MV-4-11 (cell line): ENCODE data around the gene ACSS1.
A peak's percentile ranks its signal among the peaks of the same experiment; 100 is the strongest.

Experiments used
- DNase-seq: peaks from one replicate; lab custom pipeline; 2025; lab: John Stamatoyannopoulos, UW

Gene ACSS1

DNA sequence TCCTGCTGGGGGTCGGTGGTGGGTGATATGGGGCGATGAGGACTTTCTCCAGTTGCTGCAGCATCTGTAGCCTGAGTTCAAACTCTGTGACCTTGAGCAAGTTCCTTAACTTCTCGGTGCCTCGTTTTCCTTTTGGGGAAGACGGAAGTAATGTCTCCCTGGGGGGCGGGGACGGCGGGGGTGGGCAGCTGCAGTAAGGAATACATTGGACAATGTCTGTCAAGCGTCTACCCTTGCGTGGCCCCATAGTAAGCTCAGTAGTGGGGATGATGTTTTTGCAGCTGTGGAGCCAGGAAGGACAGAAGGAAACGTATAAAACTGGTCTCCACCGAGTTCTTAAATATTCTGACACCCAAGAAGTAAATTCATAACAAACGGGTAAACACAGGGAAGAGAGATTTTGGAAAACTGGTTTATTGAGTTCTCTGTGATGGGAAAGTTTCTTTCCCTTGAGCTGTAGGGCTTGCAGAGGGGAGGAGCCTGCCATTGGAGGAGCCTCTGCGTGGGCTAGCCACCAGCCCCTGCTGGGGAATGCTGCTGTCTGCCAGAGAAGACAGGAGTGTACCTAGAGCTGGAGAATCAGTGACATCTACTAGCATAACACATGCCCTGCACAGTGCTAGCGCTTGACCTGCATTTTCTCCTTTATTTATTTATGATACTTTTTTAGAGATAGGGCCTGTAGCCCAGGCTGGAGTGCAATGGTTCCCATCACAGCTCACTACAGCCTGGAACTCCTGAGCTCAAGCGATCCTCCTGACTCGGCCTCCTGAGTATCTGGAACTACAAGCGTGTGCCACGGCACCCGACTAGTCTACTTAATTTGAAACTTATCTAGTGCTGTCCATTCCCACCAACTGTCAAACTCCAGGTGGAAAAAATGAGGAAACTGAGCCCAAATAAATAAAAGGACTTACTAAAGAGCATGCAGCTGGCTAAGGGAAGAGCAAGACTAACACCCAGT lies 1.2 kb upstream of the ACSS1 start:
- DNase-seq: no peak

DNA sequence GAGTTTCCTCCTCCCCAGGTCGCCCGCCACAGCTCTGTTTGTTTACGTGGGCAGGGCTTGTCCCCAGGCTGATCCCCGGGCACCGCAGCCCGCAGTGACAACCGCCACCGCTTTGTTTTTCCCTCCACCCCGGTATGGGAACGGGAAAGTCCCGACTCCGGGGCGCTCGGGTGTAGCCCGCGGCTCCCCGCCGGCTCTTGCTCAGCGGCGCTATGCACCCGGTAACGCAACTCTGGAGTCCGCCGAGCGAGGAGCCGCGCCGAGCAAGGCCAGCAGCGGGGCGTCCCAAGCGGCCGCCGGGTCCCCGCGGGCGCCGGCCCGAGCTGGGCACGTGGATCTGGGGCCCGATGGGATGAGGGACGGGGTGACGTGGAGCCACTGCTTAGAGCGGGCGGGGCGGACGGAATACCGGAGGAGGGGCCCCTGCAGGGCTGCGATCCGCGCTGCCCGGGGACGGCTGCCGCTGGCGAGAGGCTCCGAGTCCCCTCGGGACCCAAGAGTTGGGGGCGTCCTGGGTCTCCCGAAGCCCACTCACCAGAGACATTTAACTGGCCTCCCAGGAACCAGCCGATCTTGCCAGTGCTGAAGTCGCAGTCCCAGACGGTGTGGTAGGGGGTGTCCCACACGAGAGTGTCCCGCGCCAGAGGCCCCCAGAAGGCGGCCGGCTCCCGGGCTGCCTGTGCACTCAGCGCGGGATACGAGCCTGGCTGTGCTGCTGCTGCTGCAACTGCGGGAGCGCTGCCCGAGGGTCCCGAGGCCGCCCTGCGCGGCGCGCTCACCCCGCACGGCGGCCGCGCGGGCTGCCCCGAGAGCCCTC lies 497 bp downstream of the ACSS1 start:
- DNase-seq: peak; percentile 49

DNA sequence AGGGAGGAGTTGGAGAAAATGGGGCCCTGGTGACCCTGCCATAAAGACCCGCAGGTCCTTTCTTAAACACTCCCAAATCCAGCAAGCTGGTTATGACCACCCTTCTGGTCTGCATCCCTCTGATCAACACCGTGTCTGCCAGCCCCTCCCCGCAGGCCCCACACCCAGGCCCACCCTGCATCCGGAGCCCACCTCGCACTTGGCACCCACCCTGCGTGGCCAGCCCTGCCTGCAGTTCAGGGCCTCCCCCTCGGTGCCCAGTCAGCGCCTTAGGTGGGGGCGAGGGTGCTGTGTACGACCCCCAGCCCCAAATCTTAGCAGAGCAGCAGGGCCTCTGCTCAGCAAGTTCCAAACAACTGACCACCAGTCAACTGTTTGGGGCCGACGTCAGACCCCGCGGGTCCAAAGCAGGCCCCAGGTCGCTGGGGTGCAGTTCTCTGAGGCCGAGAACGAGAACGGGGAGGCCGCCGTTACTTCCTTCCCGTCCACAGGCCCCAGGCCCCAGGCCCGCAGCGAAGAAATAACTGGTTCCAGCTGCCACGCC lies 1.2 kb downstream of the ACSS1 start:
- no peak for DNase-seq

- no peak for DNase-seq
Measured at GRCh38 chr20:25055711-25056495, 2.0 kb downstream of the ACSS1 start.

GRCh38 chr20:25054995-25055629 lies 2.8 kb downstream of the ACSS1 start:
- no peak for DNase-seq

DNA sequence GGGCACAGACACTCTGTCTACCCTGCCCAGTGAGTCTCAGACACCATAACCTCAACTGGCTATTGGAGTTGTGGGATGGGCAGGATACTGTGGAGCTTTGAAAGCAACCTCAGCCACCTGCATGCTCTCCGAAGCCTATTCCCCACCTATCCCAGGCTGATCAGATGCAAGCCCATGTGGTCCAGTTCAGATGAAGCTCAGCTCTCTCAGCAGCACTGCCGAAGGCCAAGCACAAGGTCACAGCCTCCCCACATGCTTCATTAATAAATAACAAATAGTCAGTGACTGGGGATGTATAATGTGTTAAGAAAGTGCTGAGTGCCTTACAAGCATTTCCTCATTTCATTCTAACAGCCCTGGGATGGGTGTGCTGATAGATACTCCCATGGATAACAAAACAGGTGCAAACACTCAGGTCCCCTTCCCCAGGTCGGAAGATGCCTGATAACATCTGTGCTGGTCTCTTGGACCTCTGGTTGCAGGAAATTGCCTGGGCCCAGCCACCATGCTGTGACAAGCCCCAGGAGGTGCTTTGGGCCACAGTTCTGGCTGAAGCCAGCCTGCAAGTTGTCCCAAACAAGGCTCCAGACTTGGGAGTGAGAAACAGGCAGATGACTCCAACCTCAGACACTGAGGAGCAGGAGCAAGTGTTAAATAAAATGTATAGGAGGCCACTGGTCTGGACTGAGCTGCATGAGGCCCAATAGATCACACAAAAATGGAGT lies 3.7 kb downstream of the ACSS1 start:
- no peak for DNase-seq

DNA sequence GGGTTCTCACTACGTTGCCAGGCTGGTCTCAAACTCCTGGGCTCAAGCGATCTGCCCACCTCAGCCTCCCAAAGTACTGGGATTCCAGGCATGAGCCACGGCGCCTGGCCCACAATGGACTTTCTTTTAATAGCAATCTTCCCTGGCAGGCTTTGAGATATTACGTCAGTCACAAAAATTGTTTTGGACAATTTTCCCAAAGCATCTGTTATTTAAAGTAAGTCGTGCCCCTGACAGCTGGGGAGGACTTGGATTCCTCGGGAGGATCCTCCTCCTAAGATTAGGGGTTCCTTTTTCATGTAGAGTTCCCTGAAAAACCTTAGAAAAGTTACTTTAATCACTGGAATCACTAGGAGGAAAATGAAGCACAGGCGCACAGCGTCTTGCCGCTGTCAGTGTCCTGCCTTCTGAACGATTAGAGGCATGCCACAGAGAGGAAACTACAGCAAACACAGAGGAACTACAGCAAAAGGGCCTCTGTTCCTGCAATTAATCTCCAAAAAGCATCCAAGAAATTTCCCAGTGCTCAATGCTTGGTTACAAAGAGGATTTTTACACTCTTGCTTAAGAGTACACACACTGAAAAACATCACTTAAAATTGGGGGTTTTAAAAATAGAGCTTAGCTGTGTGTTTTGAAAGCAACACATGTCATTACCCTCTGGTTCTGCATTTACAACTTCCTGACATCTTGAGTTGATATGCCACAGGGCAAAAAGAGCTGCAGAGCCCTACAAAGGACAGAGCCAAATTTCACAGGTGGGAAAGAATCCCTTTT lies 4.5 kb downstream of the ACSS1 start:
- DNase-seq: peak; percentile 34

DNA sequence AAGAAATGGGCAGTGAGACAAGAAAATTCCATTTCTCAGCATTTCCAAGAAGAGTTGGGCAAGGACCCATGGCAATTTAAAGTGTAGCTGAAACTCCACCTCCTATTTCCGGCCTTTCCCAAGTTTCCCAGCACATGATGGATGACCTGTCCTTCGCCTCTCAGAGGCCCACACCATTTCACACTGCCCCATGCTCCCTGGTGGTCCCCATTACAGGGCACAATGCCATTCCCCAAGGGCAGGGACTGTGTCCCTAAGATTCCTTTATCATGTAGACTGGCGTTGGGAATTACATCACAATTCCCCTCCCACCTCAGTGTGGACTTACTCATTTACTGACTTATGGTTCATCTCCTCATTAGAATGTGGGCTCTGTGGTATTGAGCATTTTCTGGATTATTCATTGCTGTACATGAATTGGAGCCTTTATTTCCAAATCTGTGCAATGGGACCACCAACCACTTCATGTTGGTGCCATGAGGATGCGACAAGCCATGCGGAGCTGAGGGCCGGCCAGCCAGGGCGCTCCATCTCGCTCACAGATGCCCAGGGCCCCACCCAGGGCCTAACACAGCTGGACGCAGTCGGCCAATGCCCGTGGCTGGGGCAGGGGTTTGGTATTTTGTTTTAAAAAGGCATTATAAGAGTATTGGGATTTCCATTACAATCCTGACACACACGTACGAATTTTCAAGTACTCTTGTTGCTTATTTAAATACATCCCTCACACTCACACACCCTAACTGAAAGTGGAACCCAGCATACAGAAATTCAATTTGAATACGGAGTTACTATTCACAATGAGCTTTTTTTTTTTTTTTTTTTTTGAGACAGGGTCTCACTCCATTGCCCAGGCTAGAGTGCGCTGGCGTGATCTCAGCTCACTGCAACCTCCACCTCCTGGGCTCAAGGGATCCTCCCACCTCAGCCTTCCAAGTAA lies 5.4 kb downstream of the ACSS1 start:
- DNase-seq: no peak

- DNase-seq: no peak
Measured at GRCh38 chr20:25051386-25052155, 6.4 kb downstream of the ACSS1 start.

DNA sequence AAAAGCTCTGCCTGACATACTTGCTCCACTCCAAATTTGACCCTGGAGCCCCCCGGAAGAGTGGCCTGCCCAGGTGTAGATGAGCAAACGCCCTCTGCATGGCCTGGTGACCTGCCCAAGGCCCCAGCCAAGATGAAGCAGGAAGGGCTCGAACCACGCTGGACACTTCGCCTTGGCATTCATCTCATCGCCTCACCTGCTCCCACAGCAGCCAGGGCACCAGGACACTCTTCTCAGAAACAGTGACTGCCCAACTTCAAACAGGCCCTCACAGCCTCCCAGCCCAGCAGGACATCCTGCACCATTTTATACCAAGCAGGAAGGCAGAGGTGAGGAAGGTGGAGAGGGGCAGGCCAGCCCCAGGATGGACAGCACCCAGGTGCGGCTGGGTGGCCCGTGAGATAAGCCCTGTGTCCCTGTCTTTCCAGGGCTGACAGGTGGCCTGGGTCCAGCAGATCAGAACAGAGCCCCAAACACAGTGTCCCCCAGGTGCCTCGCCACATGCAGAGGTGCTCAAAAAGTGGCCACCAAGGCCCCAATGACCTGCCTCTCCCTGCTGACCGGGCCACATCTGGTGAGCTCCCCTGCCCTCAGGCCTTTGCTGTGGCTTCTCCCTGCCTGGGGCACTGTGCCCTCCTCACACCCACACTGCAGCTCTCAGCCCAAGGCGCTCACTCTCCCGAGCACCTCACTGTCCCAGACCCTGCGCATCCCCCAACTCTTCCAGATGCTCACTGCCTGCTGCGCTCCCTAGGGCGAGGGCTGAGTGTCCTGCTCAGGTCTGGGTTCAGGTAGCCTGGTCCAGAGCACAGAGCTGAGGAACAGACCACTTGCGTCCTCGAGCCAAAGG lies 7.2 kb downstream of the ACSS1 start:
- no peak for DNase-seq

DNA sequence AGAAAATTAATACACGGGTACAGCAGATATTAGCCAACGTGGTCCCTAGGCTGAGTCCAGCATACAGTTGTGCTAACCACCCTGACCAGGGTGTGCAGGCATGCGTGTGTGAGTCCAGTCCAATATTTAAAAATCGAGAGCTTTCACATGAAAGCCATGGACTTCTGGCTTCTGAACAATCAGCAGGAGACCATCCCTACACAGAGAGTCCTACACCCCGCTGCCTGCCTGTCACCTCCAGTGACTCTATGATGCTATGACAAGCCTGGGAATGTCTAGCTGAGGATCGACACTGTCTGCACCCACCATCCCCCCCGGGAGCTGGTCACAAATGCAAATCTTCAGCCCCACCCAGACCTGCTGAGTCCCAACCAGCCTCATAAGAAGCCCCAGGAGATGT lies 7.9 kb downstream of the ACSS1 start:
- no peak for DNase-seq

DNA sequence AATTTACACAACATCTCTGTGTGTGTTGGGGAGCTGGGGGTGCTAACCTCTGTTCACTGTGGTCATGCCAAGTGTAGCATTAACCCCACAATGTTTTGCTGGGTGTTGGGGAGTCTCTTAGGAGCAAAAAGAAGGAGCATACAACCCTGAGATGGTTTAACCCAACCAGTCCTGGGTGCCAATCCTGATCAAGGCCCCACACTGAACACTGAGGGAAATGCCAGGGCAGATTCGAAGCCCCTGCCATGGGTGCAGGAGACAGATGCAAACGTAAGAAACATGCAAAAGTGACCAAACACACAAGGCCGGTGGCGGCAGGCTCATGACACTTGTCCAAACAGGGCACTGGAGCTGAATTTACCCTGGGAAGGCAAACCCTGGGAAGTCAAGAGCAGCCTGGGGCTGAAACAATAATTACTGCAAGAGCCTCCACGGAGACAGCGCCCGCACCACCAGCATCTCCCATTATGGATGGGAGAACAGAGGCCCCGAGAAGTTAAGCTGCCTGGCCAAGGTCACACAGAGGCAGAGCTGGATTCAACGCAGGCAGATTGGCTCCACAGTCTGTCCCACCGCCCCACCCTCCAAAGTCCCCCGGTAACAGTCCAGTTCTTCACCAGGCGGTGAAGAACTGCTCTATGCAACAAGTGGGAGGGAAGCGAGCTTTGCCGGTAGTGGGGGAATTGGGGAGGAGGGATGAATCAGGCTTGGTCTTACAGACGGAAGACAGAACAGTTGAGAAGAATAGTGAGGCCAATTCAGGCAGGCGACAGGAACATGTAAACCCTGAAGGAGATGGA lies 8.5 kb downstream of the ACSS1 start:
- DNase-seq: no peak

DNA sequence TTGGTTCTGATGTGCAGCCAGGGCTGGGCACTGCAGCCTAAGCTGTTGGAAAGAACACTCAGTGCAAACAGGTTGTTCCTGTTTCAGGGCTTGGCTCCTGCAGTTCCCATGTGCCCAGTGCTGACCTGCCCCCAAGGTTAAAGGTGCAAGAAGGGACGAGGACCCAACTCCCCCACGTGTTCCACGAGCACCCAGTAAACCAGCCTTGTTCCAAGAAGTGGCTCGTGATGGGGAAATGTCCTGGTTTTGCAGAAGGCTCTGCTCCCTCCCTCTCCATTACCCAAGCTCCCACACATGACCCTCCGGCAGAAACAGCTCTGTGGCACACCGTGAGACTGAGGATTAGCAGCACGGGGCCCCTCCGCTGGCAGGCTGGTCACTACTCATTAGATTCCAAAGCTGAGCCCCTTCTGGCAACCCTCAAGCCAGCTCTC lies 9.4 kb downstream of the ACSS1 start:
- DNase-seq: no peak

DNA sequence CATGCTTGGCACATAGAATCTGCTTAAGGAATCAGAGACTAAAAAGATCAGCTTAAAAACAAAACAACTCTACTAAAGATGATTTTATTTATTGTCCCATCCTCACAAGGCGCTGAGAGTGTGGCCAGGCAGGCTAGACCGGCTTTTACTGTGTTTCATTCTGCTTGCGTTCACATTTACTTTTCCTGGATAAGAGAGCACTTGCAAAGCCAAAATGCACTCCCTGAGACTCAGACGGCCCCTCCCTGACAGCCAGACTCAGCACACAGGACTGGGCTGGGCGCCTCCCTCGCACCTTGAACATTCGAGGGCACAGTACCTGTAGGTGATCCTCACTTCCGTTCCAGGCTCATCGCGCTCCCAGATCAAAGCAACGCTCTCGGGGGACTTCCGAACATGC lies 10.2 kb downstream of the ACSS1 start:
- no peak for DNase-seq

DNA sequence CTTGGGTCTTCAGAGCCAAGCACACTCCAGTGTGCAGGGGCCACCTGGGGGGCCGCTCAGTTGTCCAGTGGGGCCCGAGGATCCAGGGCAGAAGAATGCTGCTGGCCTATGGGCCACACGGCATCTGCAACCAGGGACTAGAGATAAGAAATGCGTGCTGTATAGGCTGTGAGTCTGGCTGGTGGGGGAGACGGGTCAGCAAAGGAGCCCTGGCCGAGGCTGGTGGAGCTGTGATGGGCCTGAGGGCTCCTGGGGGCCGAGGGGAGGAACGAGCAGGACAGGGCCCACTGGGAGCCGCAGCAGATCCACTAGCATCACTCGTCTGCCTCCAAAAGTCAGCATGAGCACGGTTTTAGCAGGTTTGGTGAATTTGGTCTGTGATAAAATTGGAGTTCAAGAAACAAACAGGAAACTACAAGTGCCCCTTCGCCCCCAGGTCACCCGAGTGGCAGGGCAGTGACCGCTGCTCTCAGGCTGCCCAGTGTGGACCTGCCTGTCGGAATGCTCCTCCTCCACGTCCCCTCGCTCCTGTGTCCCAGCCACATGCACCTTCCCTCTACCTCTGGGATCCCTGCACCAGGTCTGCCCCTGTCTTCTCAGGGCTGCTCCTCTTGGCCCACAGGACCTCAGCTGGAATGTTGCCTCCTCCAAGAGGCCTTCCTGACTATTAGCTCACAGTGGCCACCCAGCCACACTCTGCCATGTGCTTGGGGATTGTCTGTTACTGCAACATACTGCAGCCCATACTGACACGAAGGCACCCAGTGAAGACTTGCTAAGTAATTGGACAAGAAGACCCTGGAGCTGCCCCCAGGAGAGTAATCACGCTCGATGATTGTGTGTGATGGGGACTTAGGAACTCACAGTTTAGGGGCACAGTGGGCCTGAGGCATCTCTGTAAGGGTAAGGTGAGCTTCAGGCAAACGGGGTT lies 10.9 kb downstream of the ACSS1 start:
- no peak for DNase-seq
